Esophagus squamous epithelium (tissue), 4 donors: ENCODE data around the gene TBC1D13. TPM values are rescaled to one million over a fixed set of nuclear protein-coding genes. Genes with fewer than 3 reads are reported as not detected.

Source experiments
- small RNA-seq, 4 donors: library from RNA; depleted of rRNA; stranded (forward); fragments of <200 nt; gene quantifications; one replicate each; pipeline ENCODE3, GENCODE V24; 2016
- total RNA-seq, 4 donors: library from RNA; depleted of rRNA; stranded (reverse); fragments of >200 nt; gene quantifications; one replicate each; pipeline ENCODE4 v1.1.0, GENCODE V29; 2016

Gene TBC1D13
- total RNA-seq, 4 donors from 2014 or later = 9.6 to 17.9 (median 16.7) TPM

Small RNAs within 50 kb of the gene (small RNA-seq; reads per million reads assigned to genes)
- gene RF00017 = 0 reads per million in 4 donors

Other genes with a start within 250 kb of the TBC1D13 start
- gene SPTAN1, start 234.7 kb upstream of the TBC1D13 start, total RNA-seq = 100 to 1,000 TPM in 3 of 4 donors, 10 to 100 TPM in 1; 97.8 to 233 (median 160) TPM
- gene DYNC2I2, start 130.4 kb upstream of the TBC1D13 start, total RNA-seq = 10 to 100 TPM; 39.7 to 65.9 (median 54.4) TPM
- gene SET, start 98.0 kb upstream of the TBC1D13 start, total RNA-seq = 100 to 1,000 TPM in 3 of 4 donors, 10 to 100 TPM in 1; 83.5 to 253 (median 215) TPM
- gene PKN3, start 84.8 kb upstream of the TBC1D13 start, total RNA-seq = 1 to 10 TPM; 2.3 to 6.2 (median 3.2) TPM
- 10 to 100 TPM; 51.5 to 99.4 (median 77.1) TPM for gene ZDHHC12, start 63.1 kb upstream of the TBC1D13 start, total RNA-seq
- gene ZER1, start 15.3 kb upstream of the TBC1D13 start, total RNA-seq = 10 to 100 TPM; 20.1 to 51.4 (median 29.0) TPM
- 10 to 100 TPM; 21.2 to 40.1 (median 36.5) TPM for gene ENDOG, start 31.2 kb downstream of the TBC1D13 start, total RNA-seq
- 10 to 100 TPM; 14.0 to 29.2 (median 20.5) TPM for gene SPOUT1, start 42.5 kb downstream of the TBC1D13 start, total RNA-seq
- 1 to 10 TPM; 4.0 to 9.4 (median 5.7) TPM for gene KYAT1, start 94.7 kb downstream of the TBC1D13 start, total RNA-seq
- gene LRRC8A, start 94.9 kb downstream of the TBC1D13 start, total RNA-seq = 100 to 1,000 TPM in 3 of 4 donors, 10 to 100 TPM in 1; 70.0 to 153 (median 122) TPM
- 10 to 100 TPM in 3 of 4 donors, 1 to 10 TPM in 1; 3.7 to 34.0 (median 23.0) TPM for gene PHYHD1, start 133.7 kb downstream of the TBC1D13 start, total RNA-seq
- gene DOLK, start 160.3 kb downstream of the TBC1D13 start, total RNA-seq = 10 to 100 TPM; 12.8 to 21.2 (median 16.2) TPM
- 10 to 100 TPM; 61.0 to 78.6 (median 67.1) TPM for gene NUP188, start 160.4 kb downstream of the TBC1D13 start, total RNA-seq
- gene SH3GLB2, start 241.1 kb downstream of the TBC1D13 start, total RNA-seq = 100 to 1,000 TPM in 2 of 4 donors, 10 to 100 TPM in 2; 70.3 to 169 (median 113) TPM
- 10 to 100 TPM; 27.5 to 49.3 (median 29.8) TPM for gene MIGA2, start 249.4 kb downstream of the TBC1D13 start, total RNA-seq